Hepatocyte (in vitro differentiated cells): ENCODE data around the gene F2RL3.

Experiments
- CTCF ChIP-seq: fragments of 200-600 bp; sonication (generic); IDR thresholded peaks from 2 replicates; pipeline ENCODE4 v1.5.1; 2016; ENCODE audit warnings: antibody characterized with exemption, mild to moderate bottlenecking; ENCODE audit not compliant: poor library complexity
- EZH2 ChIP-seq: fragments of 200-600 bp; sonication (generic); IDR thresholded peaks from 2 replicates; pipeline ENCODE4 v1.6.1; 2016; ENCODE audit warnings: antibody characterized with exemption, mild to moderate bottlenecking, borderline replicate concordance

- no peak for TF ChIP-seq EZH2
- no peak for TF ChIP-seq CTCF
Measured at GRCh38 chr19:16891696-16892382, 3.0 kb downstream of the F2RL3 start.
